ENCODE results near the gene CEACAM5. TPM values are rescaled to one million over a fixed set of nuclear protein-coding genes. Genes with fewer than 3 reads are reported as not detected.

CEACAM5 gene
- total RNA-seq, 1 donor, result not detected

- H3K36me3 ChIP-seq (ENCODE audit: insufficient read depth, low read length), result no peaks in the 10 kb centered on the region
- no peaks in the 10 kb centered on the region for H3K79me2 ChIP-seq (ENCODE audit: insufficient read depth, low read length)
- H4K20me1 ChIP-seq (ENCODE audit: insufficient read depth, low read length), result no peaks in the 10 kb centered on the region
- H3K9me3 ChIP-seq (ENCODE audit: low read depth, low read length), result no peaks in the 10 kb centered on the region
- H3K4me2 ChIP-seq (ENCODE audit: insufficient read depth, low read length), result no peak overlapping the region
- TF ChIP-seq CTCF (IDR thresholded peaks at IDR 0.05; ENCODE audit: extremely low read depth, low read depth, low read length), result no peak
- H3K4me1 ChIP-seq (ENCODE audit: insufficient read depth, low read length), result no peaks in the 10 kb centered on the region
- H3K27me3 ChIP-seq (ENCODE audit: insufficient read depth, low read length), result peaks cover 7% of the 10 kb centered on the region
- H2AFZ ChIP-seq (ENCODE audit: low read length), result no peak overlapping the region
- H3K27ac ChIP-seq (ENCODE audit: low read depth, low read length), result no peak overlapping the region
- no peak overlapping the region for H3K4me3 ChIP-seq (ENCODE audit: insufficient read depth, low read length)
- no peak for DNase-seq (ENCODE audit: insufficient read length, low spot score, missing footprints)
Observed at GRCh38 chr19:41769608-41770007, 61.2 kb downstream of the CEACAM5 start.

GRCh38 chr19:41771410-41771809 lies 63.0 kb downstream of the CEACAM5 start:
- no peaks in the 10 kb centered on the region for H3K4me1 ChIP-seq (ENCODE audit: insufficient read depth, low read length)
- no peak for DNase-seq (ENCODE audit: insufficient read length, low spot score, missing footprints)
- H3K27me3 ChIP-seq (ENCODE audit: insufficient read depth, low read length), result peaks cover 11% of the 10 kb centered on the region
- no peak overlapping the region for H3K4me3 ChIP-seq (ENCODE audit: insufficient read depth, low read length)
- no peak overlapping the region for H3K4me2 ChIP-seq (ENCODE audit: insufficient read depth, low read length)
- no peak overlapping the region for H2AFZ ChIP-seq (ENCODE audit: low read length)
- H3K79me2 ChIP-seq (ENCODE audit: insufficient read depth, low read length), result no peaks in the 10 kb centered on the region
- no peaks in the 10 kb centered on the region for H4K20me1 ChIP-seq (ENCODE audit: insufficient read depth, low read length)
- H3K27ac ChIP-seq (ENCODE audit: low read depth, low read length), result no peak overlapping the region
- no peaks in the 10 kb centered on the region for H3K36me3 ChIP-seq (ENCODE audit: insufficient read depth, low read length)
- H3K9me3 ChIP-seq (ENCODE audit: low read depth, low read length), result no peaks in the 10 kb centered on the region
- TF ChIP-seq CTCF (IDR thresholded peaks at IDR 0.05; ENCODE audit: extremely low read depth, low read depth, low read length), result no peak

- H2AFZ ChIP-seq (ENCODE audit: low read length), result no peak overlapping the region
- no peak overlapping the region for H3K4me3 ChIP-seq (ENCODE audit: insufficient read depth, low read length)
- H3K4me2 ChIP-seq (ENCODE audit: insufficient read depth, low read length), result no peak overlapping the region
- H3K27ac ChIP-seq (ENCODE audit: low read depth, low read length), result no peak overlapping the region
- no peaks in the 10 kb centered on the region for H3K36me3 ChIP-seq (ENCODE audit: insufficient read depth, low read length)
- no peaks in the 10 kb centered on the region for H3K79me2 ChIP-seq (ENCODE audit: insufficient read depth, low read length)
- H3K4me1 ChIP-seq (ENCODE audit: insufficient read depth, low read length), result no peaks in the 10 kb centered on the region
- H4K20me1 ChIP-seq (ENCODE audit: insufficient read depth, low read length), result no peaks in the 10 kb centered on the region
- no peak for TF ChIP-seq CTCF (IDR thresholded peaks at IDR 0.05; ENCODE audit: extremely low read depth, low read depth, low read length)
- peaks cover 18% of the 10 kb centered on the region for H3K27me3 ChIP-seq (ENCODE audit: insufficient read depth, low read length)
- no peaks in the 10 kb centered on the region for H3K9me3 ChIP-seq (ENCODE audit: low read depth, low read length)
- no peak for DNase-seq (ENCODE audit: insufficient read length, low spot score, missing footprints)
Observed at GRCh38 chr19:41774515-41774980, 66.1 kb downstream of the CEACAM5 start.

GRCh38 chr19:41776700-41777099 lies 68.3 kb downstream of the CEACAM5 start:
- Histone ChIP-seq H3K4me2 (ENCODE audit: insufficient read depth, low read length) (no peak overlapping the region), H3K27me3 (ENCODE audit: insufficient read depth, low read length) (peaks cover 14% of the 10 kb centered on the region), H2AFZ (ENCODE audit: low read length) (no peak overlapping the region), H4K20me1 (ENCODE audit: insufficient read depth, low read length) (no peaks in the 10 kb centered on the region), H3K79me2 (ENCODE audit: insufficient read depth, low read length) (no peaks in the 10 kb centered on the region), H3K4me1 (ENCODE audit: insufficient read depth, low read length) (no peaks in the 10 kb centered on the region), H3K9me3 (ENCODE audit: low read depth, low read length) (no peaks in the 10 kb centered on the region), H3K36me3 (ENCODE audit: insufficient read depth, low read length) (no peaks in the 10 kb centered on the region), H3K27ac (ENCODE audit: low read depth, low read length) (no peak overlapping the region), H3K4me3 (ENCODE audit: insufficient read depth, low read length) (no peak overlapping the region)
- DNase-seq (ENCODE audit: insufficient read length, low spot score, missing footprints), result no peak
- TF ChIP-seq CTCF (IDR thresholded peaks at IDR 0.05; ENCODE audit: extremely low read depth, low read depth, low read length), result no peak

Other genes with a start within 250 kb of the CEACAM5 start
- not detected in 2 replicates for gene CEACAM21, start 132.5 kb upstream of the CEACAM5 start, total RNA-seq
- not detected in 2 replicates for gene CEACAM4, start 81.6 kb upstream of the CEACAM5 start, total RNA-seq
- gene CEACAM7, start 20.4 kb upstream of the CEACAM5 start, total RNA-seq, result not detected in 2 replicates
- not detected in 2 replicates for gene CEACAM6, start 46.9 kb downstream of the CEACAM5 start, total RNA-seq
- not detected in 2 replicates for gene CEACAM3, start 88.0 kb downstream of the CEACAM5 start, total RNA-seq
- gene LYPD4, start 136.1 kb downstream of the CEACAM5 start, total RNA-seq, result not detected in 2 replicates
- not detected in 2 replicates for gene DMRTC2, start 136.4 kb downstream of the CEACAM5 start, total RNA-seq
- gene RPS19, start 151.6 kb downstream of the CEACAM5 start, total RNA-seq, result 486 and 791 TPM in 2 replicates
- gene CD79A, start 168.7 kb downstream of the CEACAM5 start, total RNA-seq, result 0.36 TPM in 1 of 2 replicates, not detected in the other
- gene ARHGEF1, start 174.6 kb downstream of the CEACAM5 start, total RNA-seq, result 30.6 and 31.8 TPM in 2 replicates
- gene ERFL, start 219.8 kb downstream of the CEACAM5 start, total RNA-seq, result under 0.01 TPM in 2 replicates

Measured in osteoblast (primary cell).